Measurements from ENCODE around the gene GAL3ST3.

GRCh38 chr11:66064571-66064970 is 15.6 kb upstream of the GAL3ST3 start:
- TF ChIP-seq CTCF (IDR thresholded peaks at IDR 0.05; ENCODE audit: low read depth, low read length, poor library complexity, severe bottlenecking) (no peak), EZH2phosphoT487 (IDR thresholded peaks at IDR 0.05; ENCODE audit: borderline replicate concordance, low read length) (no peak)
